HG02938 (cell line): ENCODE measurements around the gene SKIDA1.

Source experiments
- ATAC-seq: cut with Tn5 transposase; IDR thresholded peaks from one replicate; pipeline ENCODE4 v1.9.1; 2021; ENCODE audit warnings: mild to moderate bottlenecking, moderate library complexity; ENCODE audit not compliant: unreplicated experiment

Gene SKIDA1

GRCh38 chr10:21502348-21502740 lies 23.1 kb downstream of the SKIDA1 start:
- ATAC-seq, result no peak

- ATAC-seq, result no peak
Observed at GRCh38 chr10:21501731-21502347, 23.6 kb downstream of the SKIDA1 start.

- no peak for ATAC-seq
Observed at GRCh38 chr10:21501091-21501490, 24.4 kb downstream of the SKIDA1 start.

- ATAC-seq, result no peak
Observed at GRCh38 chr10:21500578-21500910, 24.9 kb downstream of the SKIDA1 start.

- ATAC-seq, result no peak
Observed at GRCh38 chr10:21499701-21500577, 25.5 kb downstream of the SKIDA1 start.

- no peak for ATAC-seq
Observed at GRCh38 chr10:21498986-21499385, 26.5 kb downstream of the SKIDA1 start.

- ATAC-seq, result no peak
Observed at GRCh38 chr10:21498377-21498776, 27.1 kb downstream of the SKIDA1 start.

- no peak for ATAC-seq
Observed at GRCh38 chr10:21497177-21497807, 28.2 kb downstream of the SKIDA1 start.

GRCh38 chr10:21496343-21497176 lies 28.9 kb downstream of the SKIDA1 start:
- peak; percentile 51 for ATAC-seq

- ATAC-seq, result peak; percentile 66
Observed at GRCh38 chr10:21495752-21496342, 29.6 kb downstream of the SKIDA1 start.

- no peak for ATAC-seq
Observed at GRCh38 chr10:21495002-21495751, 30.3 kb downstream of the SKIDA1 start.

GRCh38 chr10:21494191-21495001 lies 31.1 kb downstream of the SKIDA1 start:
- ATAC-seq, result no peak

GRCh38 chr10:21493784-21494183 lies 31.7 kb downstream of the SKIDA1 start:
- no peak for ATAC-seq

- no peak for ATAC-seq
Observed at GRCh38 chr10:21492421-21492820, 33.1 kb downstream of the SKIDA1 start.

- no peak for ATAC-seq
Observed at GRCh38 chr10:21490711-21491105, 34.8 kb downstream of the SKIDA1 start.

GRCh38 chr10:21490028-21490710 lies 35.3 kb downstream of the SKIDA1 start:
- ATAC-seq, result no peak

- no peak for ATAC-seq
Observed at GRCh38 chr10:21488957-21489446, 36.5 kb downstream of the SKIDA1 start.

GRCh38 chr10:21488246-21488956 lies 37.1 kb downstream of the SKIDA1 start:
- no peak for ATAC-seq
